HG03066 (cell line): ENCODE measurements around the gene NKIRAS1.
"Not testable (repeated sequence)": the region's sequence is repeated elsewhere in the genome, so short reads cannot be mapped to it uniquely, and the experiment has no call there.

ENCODE experiments used
- ATAC-seq: cut with Tn5 transposase; IDR thresholded peaks from one replicate; pipeline ENCODE4 v1.9.1; 2021; ENCODE audit warnings: low read depth; ENCODE audit not compliant: unreplicated experiment

Gene NKIRAS1

DNA sequence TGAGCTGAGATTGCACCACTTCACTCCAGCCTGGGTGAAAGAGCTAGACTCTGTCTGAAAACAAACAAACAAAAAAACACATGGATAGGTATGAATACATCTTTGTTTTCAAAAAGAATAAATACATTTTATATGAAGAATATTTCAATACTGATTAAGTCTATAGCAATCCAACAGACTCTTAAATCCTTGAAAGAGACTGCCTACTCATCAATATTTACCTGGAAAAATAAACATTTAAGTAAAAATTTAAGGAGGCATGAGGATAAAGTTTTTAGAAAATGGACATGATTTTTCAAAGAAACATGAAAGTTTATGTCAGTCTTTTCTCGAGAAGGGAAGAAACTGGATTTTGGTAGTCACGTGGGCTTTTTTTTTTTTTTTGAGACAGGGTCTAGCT is 5.4 kb downstream of the NKIRAS1 start:
- no peak for ATAC-seq

DNA sequence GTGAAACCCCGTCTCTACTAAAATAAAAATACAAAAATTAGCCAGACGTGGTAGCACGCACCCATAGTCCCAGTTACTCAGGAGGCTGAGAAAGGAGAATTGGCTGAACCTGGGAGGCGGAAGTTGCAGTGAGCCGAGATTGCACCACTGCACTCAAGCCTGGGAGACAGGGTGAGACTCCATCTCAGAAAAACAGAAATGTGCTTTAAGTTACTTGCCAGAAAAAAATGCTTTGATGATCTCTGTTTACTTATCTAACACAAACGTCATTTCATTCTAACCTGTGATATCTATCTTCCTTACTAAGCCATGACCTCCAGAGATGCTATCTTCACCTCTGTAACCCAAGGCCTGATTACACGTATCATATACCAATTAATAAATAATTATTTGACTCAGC is 7.4 kb downstream of the NKIRAS1 start:
- ATAC-seq: no peak

DNA sequence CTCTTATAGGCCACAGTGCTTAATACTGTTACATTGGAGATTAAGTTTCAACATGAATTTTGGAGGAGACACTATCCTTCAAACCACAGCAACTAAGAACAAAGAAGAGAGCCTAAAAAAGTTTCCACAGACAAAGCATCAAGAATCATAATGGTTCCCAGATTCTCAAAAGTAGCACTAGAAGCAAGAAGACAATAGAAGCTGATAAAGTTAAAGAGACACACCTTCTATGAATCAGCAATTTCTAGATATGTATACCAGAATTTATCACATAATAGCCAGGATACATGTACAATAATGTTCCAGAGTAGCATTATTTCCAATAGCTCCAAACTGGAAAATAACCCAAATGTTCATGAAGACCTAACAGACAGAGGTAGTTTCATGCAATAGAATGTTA is 12.2 kb downstream of the NKIRAS1 start:
- ATAC-seq: no peak

DNA sequence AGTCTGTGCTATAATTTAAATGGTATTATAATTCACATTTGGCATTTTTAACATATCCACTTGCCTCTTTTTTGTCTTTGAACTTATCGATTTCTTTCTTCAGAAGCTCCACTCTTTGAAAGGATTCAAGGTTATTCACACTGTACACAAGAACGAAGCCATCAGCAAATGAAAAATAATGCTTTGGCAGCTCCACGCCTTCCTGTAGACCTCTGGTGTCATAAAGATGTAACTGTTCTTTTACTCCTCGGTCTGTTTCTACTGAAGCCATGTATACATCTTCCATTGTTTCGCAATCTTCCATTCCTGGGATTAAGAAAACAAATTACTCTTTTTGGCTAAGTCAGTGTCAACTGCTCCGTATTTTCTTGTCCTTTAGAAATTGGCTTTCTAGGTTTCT is 16.0 kb downstream of the NKIRAS1 start:
- no peak for ATAC-seq

DNA sequence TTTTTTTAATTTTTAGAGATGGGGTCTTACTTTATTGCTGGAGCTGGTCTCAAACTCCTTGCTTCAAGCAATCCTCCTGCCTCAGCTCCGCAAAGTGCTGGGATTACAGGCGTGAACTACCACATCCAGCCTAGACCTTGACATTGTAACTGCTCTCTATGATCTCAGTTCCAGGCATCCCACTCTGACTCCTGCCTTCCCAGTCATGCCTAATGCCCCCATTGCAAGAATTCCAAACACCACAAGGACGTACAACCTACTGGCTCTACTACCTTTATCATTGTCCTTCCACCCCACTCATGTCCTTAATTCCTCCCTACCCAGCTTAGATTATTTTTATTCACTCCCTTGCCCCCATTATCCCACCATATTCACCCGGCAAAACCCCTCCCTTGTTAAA is 21.6 kb downstream of the NKIRAS1 start:
- ATAC-seq: no peak

DNA sequence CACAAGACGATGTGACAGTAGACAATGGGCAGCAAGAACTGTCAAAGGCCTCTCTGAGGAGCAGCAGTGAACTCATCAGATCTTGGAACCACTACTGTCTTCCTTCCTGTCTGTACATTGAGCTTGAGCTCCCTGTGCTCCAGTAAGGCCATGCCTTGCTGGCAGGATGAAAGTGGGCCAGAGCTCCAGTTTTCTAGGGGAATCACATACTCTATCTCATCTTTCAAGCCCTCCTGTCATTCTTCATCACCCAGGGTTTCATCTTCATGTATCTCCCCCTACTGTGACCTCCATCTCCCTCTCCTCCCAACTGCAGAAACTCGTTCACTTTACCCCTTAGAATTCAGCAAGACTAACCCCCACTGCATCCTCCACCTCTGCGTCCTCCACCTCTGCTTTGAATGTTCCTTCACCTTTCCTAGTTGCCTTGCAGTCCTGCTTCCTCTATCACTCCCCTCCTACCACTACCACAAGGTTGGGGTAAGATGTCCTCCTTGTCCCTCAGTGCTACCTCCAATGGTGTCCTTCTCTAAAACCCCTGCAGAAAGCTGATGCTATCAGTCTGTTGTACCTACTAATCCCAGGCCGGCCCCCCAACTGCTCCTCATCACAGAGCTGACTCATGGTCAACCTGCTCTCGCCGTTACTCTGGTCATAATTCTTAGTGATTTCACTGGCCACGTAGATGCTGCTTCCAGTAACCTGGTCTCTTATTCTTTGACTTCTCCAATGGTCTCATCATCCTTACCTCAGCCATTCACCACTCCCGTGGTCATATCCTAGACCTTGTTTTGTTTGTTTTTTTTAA is 22.3 kb downstream of the NKIRAS1 start:
- ATAC-seq: no peak

DNA sequence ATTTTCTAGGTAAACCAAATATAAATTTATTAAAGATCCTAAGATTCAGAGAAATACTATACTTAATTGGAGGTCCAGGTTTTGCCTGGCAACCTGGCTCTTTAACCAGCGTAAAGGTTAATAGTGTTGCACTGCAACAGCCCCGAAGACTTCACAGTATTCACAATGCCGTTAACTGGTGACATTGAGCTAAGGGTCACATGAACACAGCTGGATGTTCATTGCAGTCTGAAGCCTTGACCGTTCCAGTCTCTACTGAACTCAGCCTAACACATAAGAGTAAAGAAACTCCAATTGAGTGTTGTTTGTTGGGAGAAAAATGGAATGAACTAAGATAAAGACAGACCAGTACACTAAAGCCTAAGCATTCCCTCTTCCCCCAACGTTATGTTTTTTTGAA is 26.8 kb downstream of the NKIRAS1 start:
- ATAC-seq: no peak

DNA sequence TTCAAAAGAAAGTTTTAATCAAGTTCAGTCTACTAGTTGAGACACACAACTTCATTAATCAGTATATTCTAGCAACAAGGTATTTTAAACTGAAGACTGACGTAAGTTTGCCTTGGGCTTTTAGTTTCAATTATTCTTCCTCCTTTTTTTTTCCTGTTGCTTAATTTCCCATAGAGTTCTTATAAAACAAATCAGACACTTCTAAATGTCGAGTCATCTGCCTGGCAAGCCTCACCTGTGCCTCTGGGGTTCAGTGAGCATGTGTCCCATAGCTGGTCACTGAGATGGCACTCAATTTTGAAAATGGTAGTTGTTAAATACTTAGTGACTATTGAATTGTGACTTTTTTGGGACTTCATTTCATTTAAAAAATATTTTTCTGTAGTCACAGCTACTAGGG is 27.4 kb downstream of the NKIRAS1 start:
- ATAC-seq: no peak

DNA sequence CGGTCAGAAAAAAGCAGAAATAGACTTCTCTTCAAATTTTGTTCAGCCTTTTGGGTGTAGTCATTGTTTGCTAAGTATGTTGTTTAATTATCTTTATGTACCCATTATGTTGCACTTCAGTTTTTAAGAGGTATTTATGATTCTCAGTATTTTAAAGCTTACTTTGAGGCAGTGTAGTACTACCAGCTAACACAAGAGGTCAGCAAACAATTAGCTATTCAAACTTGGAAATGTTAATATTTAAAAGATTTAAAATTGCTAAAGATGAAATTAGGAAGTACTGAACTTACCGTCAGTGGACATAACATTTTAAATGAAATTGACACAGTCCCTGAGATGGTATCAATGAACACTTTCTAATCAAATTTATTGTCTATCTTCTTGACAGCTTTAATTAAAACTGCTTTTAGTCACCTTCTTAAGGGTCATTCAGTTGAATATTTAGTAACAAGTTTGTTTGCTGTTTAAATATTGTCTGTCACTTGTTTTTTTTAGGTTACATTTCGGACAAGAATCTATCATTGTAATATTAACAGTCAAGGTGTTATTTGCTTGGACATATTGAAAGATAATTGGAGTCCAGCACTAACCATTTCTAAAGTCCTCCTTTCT is 28.1 kb downstream of the NKIRAS1 start:
- no peak for ATAC-seq

DNA sequence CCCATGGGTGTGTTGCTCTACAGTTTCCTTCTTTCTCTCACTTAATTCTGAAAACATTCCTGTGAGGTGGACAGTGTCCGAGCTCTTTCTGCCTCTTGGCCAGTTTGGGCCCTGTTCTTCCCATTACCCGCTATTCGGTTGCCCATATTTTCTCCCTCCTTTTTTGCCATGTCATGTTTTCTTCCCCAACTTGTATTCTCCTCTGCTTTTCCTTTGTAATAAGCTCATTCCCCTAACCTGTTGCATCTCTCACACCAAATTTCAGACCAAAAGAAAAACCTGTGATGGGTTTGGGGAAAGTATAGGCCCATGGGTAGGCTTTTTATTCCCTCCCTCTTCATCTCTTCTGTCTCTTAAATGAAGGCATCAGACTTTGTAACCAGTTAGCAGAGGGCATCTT is 30.5 kb downstream of the NKIRAS1 start:
- no peak for ATAC-seq

DNA sequence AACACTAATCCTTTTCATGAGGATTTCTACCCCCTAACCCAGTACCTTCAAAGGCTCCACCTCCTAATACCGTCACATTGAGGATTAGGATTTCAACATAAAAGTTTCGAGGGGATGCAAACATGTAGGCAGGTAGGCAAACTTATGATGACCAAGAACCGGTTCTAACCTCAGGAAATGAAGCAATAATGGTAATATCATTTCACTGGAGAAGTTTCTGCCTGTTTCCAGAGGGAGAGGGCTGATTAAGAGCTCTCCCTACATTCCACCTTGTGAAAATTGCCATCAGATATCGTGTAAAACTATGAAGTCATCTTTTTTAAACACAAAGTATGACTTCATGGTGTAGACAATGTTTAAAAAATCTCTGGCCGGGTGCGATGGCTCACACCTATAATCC is 31.6 kb downstream of the NKIRAS1 start:
- no peak for ATAC-seq

DNA sequence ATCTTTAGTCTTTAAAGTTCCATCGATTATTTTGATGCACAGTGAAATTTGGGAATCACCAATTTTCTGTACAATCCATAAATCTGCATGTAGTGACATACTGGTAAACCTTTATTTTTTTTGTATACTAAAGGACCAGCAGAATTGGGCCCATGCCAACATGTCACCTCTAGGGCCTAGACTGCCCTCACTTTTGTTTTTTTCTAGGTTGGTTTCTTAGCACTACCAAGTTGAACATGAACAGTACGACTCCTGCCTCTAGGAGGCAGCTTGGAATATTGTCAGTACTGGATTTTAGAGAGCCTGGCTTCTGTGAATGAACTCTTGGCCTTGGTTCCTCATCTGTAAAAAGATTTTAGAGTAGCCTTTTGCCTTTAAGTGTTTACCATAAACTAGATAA is 32.3 kb downstream of the NKIRAS1 start:
- ATAC-seq: no peak

DNA sequence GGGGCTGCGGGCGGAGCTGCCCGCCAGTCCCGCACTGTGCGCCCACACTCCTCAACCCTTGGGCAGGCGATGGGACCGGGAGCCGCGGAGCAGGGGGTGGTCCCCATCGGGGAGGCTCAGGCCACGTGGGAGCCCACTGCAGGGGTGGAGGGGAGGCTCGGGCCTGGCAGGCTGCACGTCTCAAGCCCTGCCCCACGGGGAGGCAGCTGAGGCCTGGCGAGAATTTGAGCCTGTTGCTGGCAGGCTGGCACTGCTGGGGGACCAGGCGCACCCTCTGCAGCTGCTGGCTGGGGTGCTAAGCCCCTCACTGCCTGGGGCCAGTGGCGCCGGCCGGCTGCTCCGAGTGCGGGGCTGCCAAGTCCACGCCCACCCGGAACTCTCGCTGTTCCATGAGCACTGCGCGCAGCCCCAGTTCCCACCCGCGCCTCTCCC is 34.3 kb downstream of the NKIRAS1 start:
- no peak for ATAC-seq

DNA sequence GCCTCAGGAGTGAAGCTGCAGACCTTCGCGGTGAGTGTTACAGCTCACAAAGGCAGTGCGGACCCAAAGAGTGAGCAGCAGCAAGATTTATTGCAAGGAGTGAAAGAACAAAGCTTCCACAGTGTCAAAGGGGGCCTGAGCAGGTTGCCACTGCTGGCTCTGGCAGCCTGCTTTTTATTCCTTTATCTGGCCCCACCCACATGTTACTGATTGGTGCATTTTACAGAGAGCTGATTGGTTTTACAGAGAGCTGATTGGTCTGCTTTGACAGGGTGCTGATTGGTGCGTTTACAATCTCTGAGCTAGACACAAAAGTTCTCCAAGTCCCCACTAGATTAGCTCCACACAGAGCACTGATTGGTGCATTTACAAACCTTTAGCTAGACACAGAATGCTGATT is 34.8 kb downstream of the NKIRAS1 start:
- ATAC-seq: not testable (repeated sequence)

DNA sequence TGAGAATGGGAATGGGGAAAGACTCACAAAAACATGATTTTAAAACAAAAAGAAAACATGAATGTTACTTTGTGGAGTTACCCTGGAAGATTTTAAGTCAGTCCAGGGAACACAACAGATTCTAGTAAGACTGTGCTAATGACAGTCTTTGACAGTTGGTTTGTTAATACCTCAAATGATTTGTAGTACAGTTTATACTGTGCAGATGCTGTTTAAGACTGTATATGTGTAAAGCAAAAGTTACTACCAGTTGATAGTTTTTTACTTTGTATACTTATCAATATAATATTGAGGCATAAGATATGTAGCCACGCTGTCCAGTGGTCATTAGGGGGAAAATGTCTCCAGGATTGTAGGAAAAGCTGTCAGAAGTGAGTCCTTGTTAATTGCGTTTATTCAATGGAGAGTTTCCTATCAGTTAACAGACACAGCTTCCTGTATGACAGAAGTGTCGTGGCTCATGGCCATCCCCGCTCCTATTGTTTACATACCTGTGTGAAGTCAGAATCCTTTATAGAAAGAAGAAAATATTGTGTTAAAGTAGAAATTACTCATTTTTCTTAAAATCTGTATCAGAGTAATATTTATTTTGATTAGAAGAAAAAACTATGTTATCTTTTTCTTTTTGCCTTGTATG is 36.0 kb downstream of the NKIRAS1 start:
- ATAC-seq: no peak

DNA sequence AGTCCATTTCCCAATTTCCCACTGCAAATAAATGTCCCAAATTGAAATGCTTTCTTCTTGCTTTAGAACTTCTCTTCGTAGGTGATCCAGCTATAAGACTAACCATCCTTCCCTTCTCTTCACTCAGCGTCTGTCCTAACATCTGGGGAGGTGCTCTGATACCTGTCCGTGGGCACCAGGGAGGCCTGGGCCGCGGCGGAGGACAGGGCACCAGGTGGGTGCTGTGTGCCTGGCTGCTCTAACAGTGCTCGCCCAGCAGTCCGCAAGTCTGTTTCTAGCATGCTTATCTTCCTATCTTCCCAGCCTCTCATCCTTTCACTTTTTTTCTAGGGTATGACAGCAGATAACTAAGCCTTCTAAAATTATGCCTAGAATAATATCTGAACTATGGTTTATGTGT is 37.3 kb downstream of the NKIRAS1 start:
- no peak for ATAC-seq

DNA sequence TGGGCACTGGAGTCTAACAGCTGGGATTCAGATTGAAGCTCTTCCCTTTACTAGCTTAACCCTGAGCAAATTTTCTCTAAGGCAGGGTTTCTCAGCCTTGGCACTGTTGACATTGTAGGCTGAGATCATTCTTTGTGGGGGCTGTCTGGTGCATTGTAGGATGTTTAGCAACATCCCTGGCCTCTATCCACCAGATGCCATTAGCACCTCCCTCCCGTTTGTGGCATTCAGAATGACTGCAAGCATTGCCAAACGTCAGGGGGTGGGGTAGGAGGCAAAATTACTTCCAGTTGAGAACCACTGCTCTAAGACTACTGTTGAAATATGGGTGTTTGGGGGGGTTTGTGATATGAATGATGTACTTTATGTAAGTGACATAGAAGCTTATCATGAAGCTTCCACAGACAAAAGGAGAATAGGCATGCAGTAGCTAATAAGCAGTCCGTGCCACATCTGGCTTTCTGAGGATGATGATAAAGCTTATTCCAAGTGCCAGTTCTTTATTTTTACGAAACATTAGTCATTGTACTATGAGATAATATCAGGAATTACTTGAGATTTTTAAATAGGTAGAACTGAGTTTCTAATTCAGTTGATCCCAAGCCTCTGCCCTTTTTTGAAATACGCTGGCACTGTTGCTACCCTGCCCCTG is 39.3 kb downstream of the NKIRAS1 start:
- ATAC-seq: no peak

DNA sequence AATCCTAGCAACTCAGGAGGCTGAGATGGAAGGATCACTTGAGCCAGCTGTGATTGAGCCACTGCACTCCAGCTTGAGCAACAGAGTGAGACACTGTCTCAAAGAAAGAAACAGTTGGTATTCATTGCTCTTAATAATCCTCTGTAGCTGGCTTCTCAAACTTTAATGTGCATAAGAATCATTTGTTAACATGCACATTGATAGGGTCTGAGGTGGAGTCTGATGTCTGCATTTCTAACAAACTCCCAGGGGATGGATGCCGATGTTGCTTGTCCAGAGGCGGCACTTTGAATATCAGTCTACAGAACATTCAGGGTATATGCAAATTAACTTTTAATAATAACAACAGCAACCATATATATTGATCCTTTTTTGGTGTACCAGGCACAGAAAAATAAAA is 39.9 kb downstream of the NKIRAS1 start:
- no peak for ATAC-seq

DNA sequence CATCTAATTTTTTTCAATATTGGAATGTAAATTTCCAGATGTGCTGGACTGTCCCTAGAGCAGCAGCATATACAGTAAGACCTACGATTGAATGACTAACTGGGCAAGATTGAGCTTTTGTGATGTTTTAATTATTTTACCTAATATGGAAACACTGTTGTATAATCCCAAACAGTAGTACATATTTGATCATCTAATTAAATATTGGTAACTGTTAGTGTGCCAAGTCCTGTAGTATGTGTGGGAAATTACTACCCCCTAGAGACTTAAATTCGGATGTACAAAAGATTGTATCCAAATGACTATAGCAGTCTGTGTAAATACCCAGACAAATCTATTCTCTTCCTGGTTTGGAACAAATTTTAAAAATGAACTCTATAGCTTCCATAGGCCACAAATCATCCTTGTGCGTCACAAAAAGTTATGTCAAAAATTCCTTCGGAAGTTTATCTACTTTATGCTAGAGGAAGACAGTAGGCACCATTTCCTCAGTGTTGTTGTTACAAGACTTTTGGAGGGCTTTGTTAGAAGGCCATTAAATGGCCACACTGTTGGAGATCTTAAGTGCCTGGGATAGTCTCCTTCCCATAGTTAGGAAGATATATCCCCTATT is 41.6 kb downstream of the NKIRAS1 start:
- no peak for ATAC-seq

DNA sequence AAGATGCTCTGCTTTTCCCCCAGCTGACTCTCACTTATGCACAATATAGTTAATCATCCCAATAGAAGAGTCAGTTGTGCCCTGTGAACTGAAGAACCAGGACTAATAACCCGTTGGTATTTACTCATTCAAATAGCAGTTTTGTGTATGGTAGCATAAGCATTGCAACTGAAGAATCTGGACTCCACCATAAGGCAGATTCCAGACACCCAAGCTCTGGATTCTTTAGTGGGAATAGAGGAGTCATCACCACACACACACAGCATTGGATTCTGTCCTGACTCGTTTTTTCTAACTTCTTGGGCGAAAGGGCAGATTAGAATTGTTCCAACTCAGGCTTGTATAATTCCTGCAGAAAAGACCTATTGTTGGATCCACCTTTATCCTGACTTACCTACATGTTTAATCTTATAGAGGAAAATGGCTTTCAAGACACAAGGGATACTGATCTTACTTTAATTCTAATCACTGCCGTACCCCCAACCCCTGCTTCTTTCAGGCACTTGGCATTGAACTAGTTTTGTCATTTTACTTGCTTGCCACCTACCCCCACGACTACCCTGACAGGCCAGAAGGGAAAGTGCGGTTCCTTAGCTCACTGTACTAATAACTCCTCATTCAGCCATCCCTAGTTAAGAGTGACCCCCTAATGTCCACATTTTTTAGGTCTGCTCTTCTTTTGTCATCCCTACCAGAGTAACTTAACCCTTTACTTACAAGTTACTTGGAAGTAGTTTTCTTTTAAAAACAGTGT is 42.3 kb downstream of the NKIRAS1 start:
- ATAC-seq: no peak
